ENCODE results near the gene MAP3K8.

- no peak for TF ChIP-seq TAF1 (IDR thresholded peaks at IDR 0.05; ENCODE audit: low read depth, low read length)
- no peak for TF ChIP-seq POLR2A (IDR thresholded peaks at IDR 0.05; ENCODE audit: control extremely low read depth in 1 of 2, low read depth in 2 of 2, low read length in 2 of 2)
- TF ChIP-seq POLR2AphosphoS5 (IDR thresholded peaks at IDR 0.05; ENCODE audit: low read depth, low read length): no peak
- no peak for TF ChIP-seq ZNF274 (IDR thresholded peaks at IDR 0.05; ENCODE audit: borderline replicate concordance, extremely low read depth, low read length)
- TF ChIP-seq CTCF (IDR thresholded peaks at IDR 0.05; ENCODE audit: control extremely low read depth in 1 of 3, insufficient read depth in 1 of 3, low read depth in 1 of 3, low read length in 3 of 3): no peak
- TF ChIP-seq EZH2 (IDR thresholded peaks at IDR 0.05; ENCODE audit: low read depth, low read length, severe bottlenecking): no peak
- TF ChIP-seq EP300 (IDR thresholded peaks at IDR 0.05; ENCODE audit: borderline replicate concordance in 1 of 2, low read depth in 2 of 2, low read length in 2 of 2): no peak
Measured at GRCh38 chr10:30411263-30411662, 22.7 kb upstream of the MAP3K8 start.

Data from H1 (cell line).